Suprapubic skin (tissue), 4 donors: ENCODE measurements around the gene ASCC1.

Experiments used
- POLR2A ChIP-seq, 2 donors: fragments of 450-650 bp; IDR thresholded peaks; one replicate each; pipeline ENCODE4 v1.6.1; 2017; ENCODE audit warnings: antibody characterized with exemption in 2 of 2, mild to moderate bottlenecking in 2 of 2, moderate library complexity in 2 of 2
- POLR2AphosphoS5 ChIP-seq, 3 donors: sonication (generic); formaldehyde crosslinking; IDR thresholded peaks; one replicate each; pipeline ENCODE4 v1.6.1; 2017; ENCODE audit warnings: antibody characterized with exemption in 3 of 3
- TF ChIP-seq, protein P1 (sequence below), 2 donors: fragments of 200-600 bp in 1 of 2; fragments of 450-650 bp in 1 of 2; sonication (generic) in 1 of 2; IDR thresholded peaks; one replicate each; pipeline ENCODE4 v1.5.1; 2016 to 2019; ENCODE audit warnings: antibody characterized with exemption in 2 of 2, mild to moderate bottlenecking in 1 of 2, moderate library complexity in 1 of 2

DNA sequence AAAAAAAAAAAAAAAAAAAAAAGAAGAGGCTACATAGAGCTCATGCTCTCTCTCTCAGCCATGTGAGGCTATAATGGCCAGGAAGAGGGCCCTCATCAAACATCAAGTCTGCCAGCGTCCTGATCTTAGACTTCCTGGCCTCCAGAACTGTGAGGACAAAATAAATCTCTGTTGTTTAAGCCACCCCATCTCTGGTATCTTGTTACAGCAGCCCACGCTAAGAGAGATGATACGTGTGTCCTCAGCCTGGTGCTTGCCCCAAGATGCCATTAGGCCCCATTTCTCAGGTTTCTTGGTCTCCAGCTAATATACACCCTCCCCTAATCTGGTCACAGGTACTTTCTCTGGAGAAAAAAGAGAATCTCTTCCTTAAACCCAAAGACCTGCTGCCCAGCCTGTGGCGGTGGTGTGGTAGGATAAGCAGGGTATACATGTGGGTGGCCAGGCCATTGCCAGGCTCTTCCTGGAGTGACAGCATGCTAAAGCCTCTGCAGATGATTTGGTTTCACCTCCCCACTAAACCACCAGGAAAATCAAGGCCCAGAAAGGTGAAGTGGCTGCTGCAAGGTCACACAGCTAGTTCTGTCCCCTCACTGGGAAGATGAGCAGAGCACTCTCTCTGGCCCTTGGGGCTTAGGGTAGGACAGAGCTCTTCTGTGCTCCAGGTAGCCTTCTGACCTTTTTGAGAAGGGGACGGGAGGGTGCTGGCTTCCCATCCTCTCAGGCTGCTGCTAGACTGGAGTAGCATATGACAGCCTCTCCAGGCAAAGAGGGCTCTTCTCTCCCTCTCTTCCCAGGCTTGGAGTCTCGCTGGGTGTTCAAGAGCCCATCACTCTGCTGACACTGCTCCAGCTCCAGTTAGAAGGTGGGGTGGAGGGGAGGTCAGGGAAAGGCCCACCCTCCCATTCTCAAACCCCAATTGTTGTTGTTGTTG lies 133.0 kb downstream of the ASCC1 start:
- TF ChIP-seq, protein P1, sequence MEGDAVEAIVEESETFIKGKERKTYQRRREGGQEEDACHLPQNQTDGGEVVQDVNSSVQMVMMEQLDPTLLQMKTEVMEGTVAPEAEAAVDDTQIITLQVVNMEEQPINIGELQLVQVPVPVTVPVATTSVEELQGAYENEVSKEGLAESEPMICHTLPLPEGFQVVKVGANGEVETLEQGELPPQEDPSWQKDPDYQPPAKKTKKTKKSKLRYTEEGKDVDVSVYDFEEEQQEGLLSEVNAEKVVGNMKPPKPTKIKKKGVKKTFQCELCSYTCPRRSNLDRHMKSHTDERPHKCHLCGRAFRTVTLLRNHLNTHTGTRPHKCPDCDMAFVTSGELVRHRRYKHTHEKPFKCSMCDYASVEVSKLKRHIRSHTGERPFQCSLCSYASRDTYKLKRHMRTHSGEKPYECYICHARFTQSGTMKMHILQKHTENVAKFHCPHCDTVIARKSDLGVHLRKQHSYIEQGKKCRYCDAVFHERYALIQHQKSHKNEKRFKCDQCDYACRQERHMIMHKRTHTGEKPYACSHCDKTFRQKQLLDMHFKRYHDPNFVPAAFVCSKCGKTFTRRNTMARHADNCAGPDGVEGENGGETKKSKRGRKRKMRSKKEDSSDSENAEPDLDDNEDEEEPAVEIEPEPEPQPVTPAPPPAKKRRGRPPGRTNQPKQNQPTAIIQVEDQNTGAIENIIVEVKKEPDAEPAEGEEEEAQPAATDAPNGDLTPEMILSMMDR (IDR thresholded peaks at IDR 0.05) = no peak
- TF ChIP-seq POLR2AphosphoS5 (IDR thresholded peaks at IDR 0.05) (no peak), POLR2A (IDR thresholded peaks at IDR 0.05) (no peak)
